Neural crest cell (in vitro differentiated cells): Measurements from ENCODE around the gene STRN3. TPM values are rescaled to one million over a fixed set of nuclear protein-coding genes. Genes with fewer than 3 reads are reported as not detected.

Source experiments
- DNase-seq: peaks from one replicate; pipeline ENCODE4 v3.0.0; 2021; ENCODE audit warnings: low read depth, mixed read lengths, low spot score
- H3K27ac Mint-ChIP-seq: one replicate; pipeline ENCODE4 v1.8.0; 2021; ENCODE audit warnings: mild to moderate bottlenecking, mixed read lengths; ENCODE audit not compliant: unreplicated experiment
- H3K27me3 Mint-ChIP-seq: 2 replicates; pipeline ENCODE4 v1.8.0; 2021; ENCODE audit warnings: low read depth, mild to moderate bottlenecking, mixed read lengths
- H3K36me3 Mint-ChIP-seq: 2 replicates; pipeline ENCODE4 v1.8.0; 2021; ENCODE audit warnings: low read depth, mild to moderate bottlenecking, mixed read lengths
- H3K4me1 Mint-ChIP-seq: 2 replicates; pipeline ENCODE4 v1.8.0; 2021; ENCODE audit warnings: mixed read lengths
- H3K4me3 Mint-ChIP-seq: one replicate; pipeline ENCODE4 v1.8.0; 2021; ENCODE audit warnings: mild to moderate bottlenecking, mixed read lengths
- H3K9me3 Mint-ChIP-seq: 2 replicates; pipeline ENCODE4 v1.8.0; 2021; ENCODE audit warnings: mixed read lengths
- total RNA-seq: library from RNA; stranded (reverse); gene quantifications from 2 replicates; pipeline ENCODE4 v1.2.1, GENCODE V29; 2021
- TF ChIP-seq, protein P1 (sequence below): fragments of 200-600 bp; sonication (generic); conservative IDR thresholded peaks from 2 replicates; pipeline ENCODE4 v1.5.0; 2021; ENCODE audit warnings: antibody characterized with exemption, mild to moderate bottlenecking

STRN3 gene
- total RNA-seq, 1 donor from 2014 or later, result 37.8 TPM

DNA sequence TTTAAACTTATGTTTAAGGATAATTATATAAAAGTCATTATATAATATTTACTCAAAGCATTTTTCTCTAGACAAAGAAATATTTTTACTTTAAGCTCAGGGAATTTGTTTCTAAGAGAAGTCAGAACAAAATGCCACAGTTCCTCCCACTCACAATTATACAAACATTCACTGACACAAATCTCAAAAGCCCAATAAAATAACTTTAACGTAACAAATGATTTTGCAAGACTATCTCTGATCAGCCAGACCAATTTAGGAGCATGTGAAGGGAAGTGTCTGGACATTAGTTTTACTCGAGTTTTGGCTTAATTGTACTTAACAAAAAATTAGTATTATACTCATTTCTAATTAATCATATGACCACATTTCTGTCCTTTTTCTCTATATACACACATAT is 110.6 kb downstream of the STRN3 start:
- DNase-seq, result no peak
- H3K27ac Mint-ChIP-seq, result no peak overlapping the region
- H3K9me3 Mint-ChIP-seq, result no peaks in the 10 kb centered on the region
- TF ChIP-seq, protein P1, sequence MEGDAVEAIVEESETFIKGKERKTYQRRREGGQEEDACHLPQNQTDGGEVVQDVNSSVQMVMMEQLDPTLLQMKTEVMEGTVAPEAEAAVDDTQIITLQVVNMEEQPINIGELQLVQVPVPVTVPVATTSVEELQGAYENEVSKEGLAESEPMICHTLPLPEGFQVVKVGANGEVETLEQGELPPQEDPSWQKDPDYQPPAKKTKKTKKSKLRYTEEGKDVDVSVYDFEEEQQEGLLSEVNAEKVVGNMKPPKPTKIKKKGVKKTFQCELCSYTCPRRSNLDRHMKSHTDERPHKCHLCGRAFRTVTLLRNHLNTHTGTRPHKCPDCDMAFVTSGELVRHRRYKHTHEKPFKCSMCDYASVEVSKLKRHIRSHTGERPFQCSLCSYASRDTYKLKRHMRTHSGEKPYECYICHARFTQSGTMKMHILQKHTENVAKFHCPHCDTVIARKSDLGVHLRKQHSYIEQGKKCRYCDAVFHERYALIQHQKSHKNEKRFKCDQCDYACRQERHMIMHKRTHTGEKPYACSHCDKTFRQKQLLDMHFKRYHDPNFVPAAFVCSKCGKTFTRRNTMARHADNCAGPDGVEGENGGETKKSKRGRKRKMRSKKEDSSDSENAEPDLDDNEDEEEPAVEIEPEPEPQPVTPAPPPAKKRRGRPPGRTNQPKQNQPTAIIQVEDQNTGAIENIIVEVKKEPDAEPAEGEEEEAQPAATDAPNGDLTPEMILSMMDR, result no peak
- no peak overlapping the region for H3K4me3 Mint-ChIP-seq
- H3K36me3 Mint-ChIP-seq, result peaks cover 8% of the 10 kb centered on the region
- no peaks in the 10 kb centered on the region for H3K27me3 Mint-ChIP-seq
- H3K4me1 Mint-ChIP-seq, result no peaks in the 10 kb centered on the region

DNA sequence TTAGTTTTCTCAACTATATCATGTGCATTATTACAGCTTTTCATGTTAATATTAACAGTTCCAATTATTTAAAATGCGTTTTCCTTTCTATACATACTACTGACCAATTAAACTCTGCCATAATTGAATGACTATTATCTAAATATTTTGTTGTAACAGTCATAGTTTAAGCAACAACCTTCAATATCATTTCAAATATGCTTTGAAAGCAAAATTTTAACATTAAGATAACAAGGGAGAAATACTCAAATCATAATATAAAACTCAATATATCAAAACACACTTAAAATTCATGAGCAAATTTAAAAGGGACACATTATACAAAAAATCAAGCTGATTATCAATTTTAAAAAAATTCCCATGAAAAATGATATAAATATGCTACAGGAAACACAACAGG is 111.4 kb downstream of the STRN3 start:
- Mint-ChIP-seq H3K27me3 (no peaks in the 10 kb centered on the region), H3K36me3 (peaks cover 8% of the 10 kb centered on the region), H3K4me3 (no peak overlapping the region)

GRCh38 chr14:30908826-30909225 is 117.4 kb downstream of the STRN3 start:
- no peak for DNase-seq
- Mint-ChIP-seq H3K36me3 (peaks cover 9% of the 10 kb centered on the region), H3K4me1 (no peaks in the 10 kb centered on the region), H3K4me3 (no peak overlapping the region), H3K9me3 (no peaks in the 10 kb centered on the region), H3K27me3 (no peaks in the 10 kb centered on the region), H3K27ac (no peak overlapping the region)
- TF ChIP-seq, protein P1, result no peak

More for the DNA sequence above, 111.4 kb downstream of the STRN3 start:
- Mint-ChIP-seq H3K27ac (no peak overlapping the region), H3K4me1 (no peaks in the 10 kb centered on the region), H3K9me3 (no peaks in the 10 kb centered on the region)
- TF ChIP-seq, protein P1, result no peak
- no peak for DNase-seq

DNA sequence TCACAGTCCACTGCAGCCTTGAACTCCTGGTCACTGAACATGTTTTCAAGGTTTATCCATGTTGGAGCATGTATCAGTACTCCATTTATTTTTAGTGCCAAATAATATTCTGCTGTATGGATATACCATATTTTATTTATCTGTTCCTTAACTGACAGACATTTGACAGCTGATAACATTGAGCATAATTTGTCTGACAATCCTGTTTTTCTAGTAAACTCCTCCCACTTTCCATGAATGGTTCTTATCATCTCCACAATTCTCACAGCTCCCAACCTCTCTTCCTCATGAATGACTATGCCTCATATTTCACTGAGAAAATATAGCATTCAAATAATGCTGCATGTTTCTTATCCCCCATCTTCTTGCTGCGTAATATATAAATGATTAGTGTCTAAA is 118.5 kb downstream of the STRN3 start:
- H3K27me3 Mint-ChIP-seq, result no peaks in the 10 kb centered on the region
- no peak for DNase-seq
- H3K4me1 Mint-ChIP-seq, result no peaks in the 10 kb centered on the region
- H3K4me3 Mint-ChIP-seq, result no peak overlapping the region
- H3K27ac Mint-ChIP-seq, result no peak overlapping the region
- TF ChIP-seq, protein P1, result no peak
- peaks cover 10% of the 10 kb centered on the region for H3K36me3 Mint-ChIP-seq
- no peaks in the 10 kb centered on the region for H3K9me3 Mint-ChIP-seq

- TF ChIP-seq, protein P1, result peak; percentile 53
- Mint-ChIP-seq H3K4me1 (no peaks in the 10 kb centered on the region), H3K27me3 (no peaks in the 10 kb centered on the region), H3K9me3 (no peaks in the 10 kb centered on the region), H3K36me3 (peaks cover 10% of the 10 kb centered on the region), H3K27ac (no peak overlapping the region), H3K4me3 (no peak overlapping the region)
- no peak for DNase-seq
Measured at GRCh38 chr14:30906752-30907658, 119.2 kb downstream of the STRN3 start.
